Lower lobe of right lung (tissue), 2 donors: ENCODE data around the gene CIC. TPM values are rescaled to one million over a fixed set of nuclear protein-coding genes. Genes with fewer than 3 reads are reported as not detected.
A peak's percentile ranks its signal among the peaks of the same experiment; 100 is the strongest.

ENCODE experiments used
- ATAC-seq, 2 donors: fragments of 200-7000 bp; cut with Tn5 transposase; one replicate each; pipeline ENCODE4 v1.9.1; 2020 to 2022; ENCODE audit warnings: mild to moderate bottlenecking in 2 of 2, moderate library complexity in 2 of 2
- DNase-seq: peaks from one replicate; pipeline ENCODE4 v3.0.0-alpha.2; 2020
- H3K27ac ChIP-seq: fragments of 200-600 bp; one replicate; pipeline ENCODE4 v1.8.0; 2022
- H3K27me3 ChIP-seq: fragments of 200-600 bp; one replicate; pipeline ENCODE4 v1.8.0; 2022; ENCODE audit warnings: low read depth
- H3K36me3 ChIP-seq: fragments of 200-600 bp; one replicate; pipeline ENCODE4 v1.8.0; 2022; ENCODE audit warnings: mild to moderate bottlenecking
- H3K4me1 ChIP-seq: fragments of 200-600 bp; one replicate; pipeline ENCODE4 v1.8.0; 2022
- H3K4me3 ChIP-seq: fragments of 200-600 bp; one replicate; pipeline ENCODE4 v1.8.0; 2022; ENCODE audit warnings: mild to moderate bottlenecking
- H3K9me3 ChIP-seq: fragments of 200-600 bp; one replicate; pipeline ENCODE4 v1.8.0; 2022
- CTCF ChIP-seq: fragments of 200-600 bp; IDR thresholded peaks from one replicate; pipeline ENCODE4 v1.8.0; 2022; ENCODE audit warnings: antibody characterized with exemption, mild to moderate bottlenecking
- intact Hi-C: fragments of 100-400 bp; cut with DNase I; formaldehyde crosslinking; loops from one replicate; pipeline ENCODE4 v1.11.0; 2022
- total RNA-seq: library from RNA; stranded (reverse); fragmentation: NEBNext Ultra II Directional; extraction: Animal tissue kit (Norgen Biotek cat#: 25700); gene quantifications from one replicate; pipeline ENCODE4 v1.2.1, GENCODE V29; 2021
- donor health status: DM: no; HTN: yes; CAD: no; lungs with severe emphysema.

The CIC gene
- total RNA-seq, 1 donor from 2014 or later = 67.9 TPM

- intact Hi-C loops = no loop called here
- peaks cover 29% of the 10 kb centered on the region for H3K27me3 ChIP-seq
- DNase-seq (no peak), ATAC-seq (no peak)
- H3K27ac ChIP-seq = no peak overlapping the region
- H3K36me3 ChIP-seq = no peaks in the 10 kb centered on the region
- no peak for TF ChIP-seq CTCF
- H3K4me3 ChIP-seq = no peak overlapping the region
- peaks cover 25% of the 10 kb centered on the region for H3K4me1 ChIP-seq
- no peaks in the 10 kb centered on the region for H3K9me3 ChIP-seq
Measured at GRCh38 chr19:42322305-42322704, 53.3 kb downstream of the CIC start.

GRCh38 chr19:42323473-42323851 lies 54.4 kb downstream of the CIC start:
- Histone ChIP-seq H3K4me3 (no peak overlapping the region), H3K27me3 (peaks cover 29% of the 10 kb centered on the region), H3K36me3 (no peaks in the 10 kb centered on the region), H3K27ac (no peak overlapping the region), H3K9me3 (no peaks in the 10 kb centered on the region), H3K4me1 (peaks cover 30% of the 10 kb centered on the region)
- no peak for TF ChIP-seq CTCF
- DNase-seq (no peak), ATAC-seq (no peak)
- intact Hi-C loops = no loop called here

- Histone ChIP-seq H3K9me3 (no peaks in the 10 kb centered on the region), H3K4me3 (peak overlapping the region; percentile 98), H3K27me3 (peaks cover 29% of the 10 kb centered on the region), H3K4me1 (peaks cover 30% of the 10 kb centered on the region), H3K36me3 (no peaks in the 10 kb centered on the region), H3K27ac (no peak overlapping the region)
- TF ChIP-seq CTCF = no peak
- intact Hi-C loops = no loop called here
- ATAC-seq (no peak), DNase-seq (no peak)
Measured at GRCh38 chr19:42323852-42324654, 55.0 kb downstream of the CIC start.

- Histone ChIP-seq H3K27me3 (peaks cover 29% of the 10 kb centered on the region), H3K36me3 (no peaks in the 10 kb centered on the region), H3K27ac (no peak overlapping the region), H3K4me3 (peak overlapping the region; percentile 98), H3K4me1 (peaks cover 30% of the 10 kb centered on the region), H3K9me3 (no peaks in the 10 kb centered on the region)
- DNase-seq (no peak), ATAC-seq (no peak)
- intact Hi-C loops = no loop called here
- no peak for TF ChIP-seq CTCF
Measured at GRCh38 chr19:42324655-42325307, 55.7 kb downstream of the CIC start.

- no peaks in the 10 kb centered on the region for H3K36me3 ChIP-seq
- no peaks in the 10 kb centered on the region for H3K9me3 ChIP-seq
- DNase-seq (peak; percentile 97), ATAC-seq (peak; percentile 97 to 99)
- H3K4me1 ChIP-seq = peaks cover 30% of the 10 kb centered on the region
- intact Hi-C loops = no loop called here
- H3K27me3 ChIP-seq = peaks cover 29% of the 10 kb centered on the region
- peak; percentile 86 for TF ChIP-seq CTCF
- peak within 1 kb of the TSS; percentile 98 for H3K4me3 ChIP-seq
- H3K27ac ChIP-seq = peak within 1 kb of the TSS; percentile 69
Measured at GRCh38 chr19:42325308-42325895, 56.4 kb downstream of the CIC start, which contains the start of gene MEGF8. TSS of gene MEGF8 (plus strand) at chr19:42325635. CDS start at chr19:42326244, 609 bp downstream.
